ENCODE results near the gene TMEM184B.
A peak's percentile ranks its signal among the peaks of the same experiment; 100 is the strongest.
"Not testable (repeated sequence)": the region's sequence is repeated elsewhere in the genome, so short reads cannot be mapped to it uniquely, and the experiment has no call there.

TMEM184B gene

GRCh38 chr22:38238519-38239071, 34.2 kb downstream of the TMEM184B start:
- peak; percentile 46 for DNase-seq (ENCODE audit: low read depth, low spot score)
- in situ Hi-C loops (cut with HindIII; ENCODE audit: low sequenced_read_pairs): no loop called here
- TF ChIP-seq CTCF (IDR thresholded peaks at IDR 0.05; ENCODE audit: low read depth, low read length): no peak
- no peak overlapping the region for H3K4me3 ChIP-seq (ENCODE audit: low read depth, low read length)

GRCh38 chr22:38236786-38237185, 36.0 kb downstream of the TMEM184B start:
- in situ Hi-C loops (cut with HindIII; ENCODE audit: low sequenced_read_pairs): no loop called here
- no peak overlapping the region for H3K4me3 ChIP-seq (ENCODE audit: low read depth, low read length)
- no peak for TF ChIP-seq CTCF (IDR thresholded peaks at IDR 0.05; ENCODE audit: low read depth, low read length)
- no peak for DNase-seq (ENCODE audit: low read depth, low spot score)

GRCh38 chr22:38235240-38235850, 37.5 kb downstream of the TMEM184B start:
- TF ChIP-seq CTCF (IDR thresholded peaks at IDR 0.05; ENCODE audit: low read depth, low read length): no peak
- H3K4me3 ChIP-seq (ENCODE audit: low read depth, low read length): no peak overlapping the region
- no peak for DNase-seq (ENCODE audit: low read depth, low spot score)
- in situ Hi-C loops (cut with HindIII; ENCODE audit: low sequenced_read_pairs): no loop called here

- H3K4me3 ChIP-seq (ENCODE audit: low read depth, low read length); DNase-seq (ENCODE audit: low read depth, low spot score); in situ Hi-C loops (cut with HindIII; ENCODE audit: low sequenced_read_pairs): not testable (repeated sequence)
Measured at GRCh38 chr22:38233856-38234255, 39.0 kb downstream of the TMEM184B start.

- no peak overlapping the region for H3K4me3 ChIP-seq (ENCODE audit: low read depth, low read length)
- TF ChIP-seq CTCF (IDR thresholded peaks at IDR 0.05; ENCODE audit: low read depth, low read length): no peak
- no peak for DNase-seq (ENCODE audit: low read depth, low spot score)
Measured at GRCh38 chr22:38233427-38233826, 39.4 kb downstream of the TMEM184B start.

GRCh38 chr22:38232196-38232595, 40.6 kb downstream of the TMEM184B start:
- H3K4me3 ChIP-seq (ENCODE audit: low read depth, low read length): no peak overlapping the region
- DNase-seq (ENCODE audit: low read depth, low spot score): no peak
- TF ChIP-seq CTCF (IDR thresholded peaks at IDR 0.05; ENCODE audit: low read depth, low read length): no peak
- in situ Hi-C loops (cut with HindIII; ENCODE audit: low sequenced_read_pairs): no loop called here

More at GRCh38 chr22:38233427-38233826, 39.4 kb downstream of the TMEM184B start:
- in situ Hi-C loops (cut with HindIII; ENCODE audit: low sequenced_read_pairs): no loop called here

GRCh38 chr22:38230916-38231315, 41.9 kb downstream of the TMEM184B start:
- no peak for DNase-seq (ENCODE audit: low read depth, low spot score)
- no peak for TF ChIP-seq CTCF (IDR thresholded peaks at IDR 0.05; ENCODE audit: low read depth, low read length)
- no peak overlapping the region for H3K4me3 ChIP-seq (ENCODE audit: low read depth, low read length)
- in situ Hi-C loops (cut with HindIII; ENCODE audit: low sequenced_read_pairs): no loop called here

All from astrocyte of the spinal cord (primary cell).